DOHH2 (cell line): ENCODE data around the gene ANKRD9.

ENCODE experiments used
- CTCF ChIP-seq: fragments of 200-600 bp; sonication (generic); IDR thresholded peaks from one replicate; pipeline ENCODE4 v1.5.1; 2014; ENCODE audit warnings: antibody characterized with exemption, mild to moderate bottlenecking, low read depth, low read length; ENCODE audit not compliant: poor library complexity, severe bottlenecking
- EZH2phosphoT487 ChIP-seq: fragments of 200-600 bp; sonication (generic); IDR thresholded peaks from 2 replicates; pipeline ENCODE4 v1.6.1; 2017; ENCODE audit warnings: borderline replicate concordance, mild to moderate bottlenecking, antibody characterized with exemption, low read length, moderate library complexity, mixed read lengths

GRCh38 chr14:102504328-102504999 lies 5.1 kb downstream of the ANKRD9 start:
- TF ChIP-seq CTCF (no peak), EZH2phosphoT487 (no peak)
